ENCODE data around the gene ELL.

DNA sequence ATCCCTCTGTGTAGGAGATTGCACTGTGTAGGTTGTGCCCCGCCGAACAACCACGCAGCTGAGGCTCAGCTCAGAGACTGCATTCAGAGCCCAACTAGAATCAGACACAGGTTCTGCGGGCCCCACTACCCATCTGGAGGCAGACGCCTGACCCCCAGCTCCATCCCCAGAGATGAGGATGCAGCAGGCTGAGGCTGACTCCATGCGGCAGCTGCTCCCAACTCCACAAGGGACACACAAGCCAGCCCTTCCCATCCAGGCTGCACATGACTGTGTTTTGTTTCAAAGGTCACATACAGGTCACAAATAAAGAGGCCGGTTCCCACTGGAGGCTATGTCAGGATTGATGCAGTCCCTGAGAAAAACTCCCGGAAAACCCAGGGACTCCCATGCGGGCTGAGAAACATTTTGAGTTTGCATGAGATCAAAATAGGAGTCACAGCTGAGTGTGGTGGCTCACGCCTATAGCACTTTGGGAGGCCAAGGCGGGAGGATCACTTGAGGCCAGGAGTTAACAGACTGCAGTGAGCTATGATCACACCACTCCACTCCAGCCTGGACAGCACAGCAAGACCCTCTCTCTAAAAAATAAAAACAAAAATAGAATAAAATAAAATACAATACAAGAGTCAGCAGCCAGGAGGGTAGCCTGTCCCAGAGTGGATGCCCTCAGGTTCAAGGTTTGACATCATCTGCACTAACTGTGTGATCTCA is 14.0 kb downstream of the ELL start:
- no peak for TF ChIP-seq POLR2AphosphoS5 (IDR thresholded peaks at IDR 0.05)
- no peak for TF ChIP-seq POLR2A (IDR thresholded peaks at IDR 0.05)
- TF ChIP-seq CTCF (IDR thresholded peaks at IDR 0.05), result no peak
- no peak for TF ChIP-seq EP300 (IDR thresholded peaks at IDR 0.05)
